K562 (cell line): Measurements from ENCODE around the gene HCAR1.

Source experiments
- ARID2 ChIP-seq: fragments of 450-650 bp; IDR thresholded peaks from 2 replicates; pipeline ENCODE4 v1.6.1; 2017; ENCODE audit warnings: antibody characterized with exemption, mild to moderate bottlenecking
- CCAR2 ChIP-seq: fragments of 200-400 bp; formaldehyde crosslinking; IDR thresholded peaks from 2 replicates; pipeline ENCODE4 v1.6.1; 2017; ENCODE audit warnings: mild to moderate bottlenecking, low read depth, low read length
- CEBPB ChIP-seq: fragments of 450-650 bp; IDR thresholded peaks from 2 replicates; pipeline ENCODE4 v1.6.1; 2016; ENCODE audit warnings: missing genetic modification characterization, missing compliant biosample characterization
- ELF1 ChIP-seq: fragments of 200-800 bp; sonication (Bioruptor generic); IDR thresholded peaks from 2 replicates; pipeline ENCODE4 v1.6.1; 2016; ENCODE audit warnings: missing genetic modification characterization, missing compliant biosample characterization
- EP300 ChIP-seq: IDR thresholded peaks from 2 replicates; pipeline ENCODE4 v1.6.1; 2012; ENCODE audit warnings: low read length, improper control_type of control experiment
- MEIS2 ChIP-seq: fragments of 450-650 bp; IDR thresholded peaks from 2 replicates; pipeline ENCODE4 v1.6.1; 2014; ENCODE audit warnings: mild to moderate bottlenecking; ENCODE audit not compliant: partially characterized antibody
- MYBL2 ChIP-seq, 2 experiments: fragments of 450-650 bp in 1 of 2; sonication (generic) in 1 of 2; formaldehyde crosslinking in 1 of 2; IDR thresholded peaks; 2 replicates each; pipeline versions ENCODE4 v1.6.1 to v1.8.1; 2017 to 2022; ENCODE audit warnings: borderline replicate concordance in 1 of 2, inconsistent platforms in 1 of 2, low read depth in 1 of 2, mild to moderate bottlenecking in 1 of 2, missing genetic modification reagents in 1 of 2, moderate library complexity in 1 of 2
- POLR2A ChIP-seq: fragments of 450-650 bp; conservative IDR thresholded peaks from 2 replicates; pipeline ENCODE4 v1.6.1; 2016
- POLR2AphosphoS5 ChIP-seq: IDR thresholded peaks from 2 replicates; pipeline ENCODE4 v1.6.1; 2011; ENCODE audit warnings: mild to moderate bottlenecking, low read depth, low read length, moderate library complexity; ENCODE audit not compliant: control insufficient read depth, insufficient read depth
- TF ChIP-seq, protein P1 (sequence below), 2 experiments: fragments of 200-800 bp in 1 of 2; sonication (Bioruptor generic) in 1 of 2; sonication (generic) in 1 of 2; formaldehyde crosslinking in 1 of 2; IDR thresholded peaks in 1 of 2; conservative IDR thresholded peaks in 1 of 2; 2 replicates each; pipeline versions ENCODE4 v1.5.0 to v1.6.1; 2016 to 2020; ENCODE audit warnings: missing compliant biosample characterization in 1 of 2, missing genetic modification characterization in 1 of 2, missing genetic modification reagents in 1 of 2
- TF ChIP-seq, protein P2 (sequence below), 3 experiments: IDR thresholded peaks in 2 of 3; conservative IDR thresholded peaks in 1 of 3; 2 replicates each; pipeline ENCODE4 v1.5.1; 2011 to 2012; ENCODE audit warnings: low read length in 3 of 3, mild to moderate bottlenecking in 3 of 3, control low read depth in 2 of 3, improper control_type of control experiment in 1 of 3, inconsistent platforms in 1 of 3, low read depth in 1 of 3, mixed read lengths in 1 of 3, moderate library complexity in 1 of 3; ENCODE audit not compliant: insufficient read depth in 2 of 3
- TF ChIP-seq, protein P3 (sequence below): fragments of 150-350 bp; conservative IDR thresholded peaks from 2 replicates; pipeline ENCODE4 v1.6.1; 2014; ENCODE audit warnings: low read length
- TF ChIP-seq, protein P4 (sequence below): sonication (generic); formaldehyde crosslinking; IDR thresholded peaks from 2 replicates; pipeline ENCODE4 v1.9.0; 2022; ENCODE audit warnings: mild to moderate bottlenecking, missing genetic modification reagents

- no peak for TF ChIP-seq POLR2A
- no peak for TF ChIP-seq POLR2AphosphoS5
- TF ChIP-seq, protein P1, sequence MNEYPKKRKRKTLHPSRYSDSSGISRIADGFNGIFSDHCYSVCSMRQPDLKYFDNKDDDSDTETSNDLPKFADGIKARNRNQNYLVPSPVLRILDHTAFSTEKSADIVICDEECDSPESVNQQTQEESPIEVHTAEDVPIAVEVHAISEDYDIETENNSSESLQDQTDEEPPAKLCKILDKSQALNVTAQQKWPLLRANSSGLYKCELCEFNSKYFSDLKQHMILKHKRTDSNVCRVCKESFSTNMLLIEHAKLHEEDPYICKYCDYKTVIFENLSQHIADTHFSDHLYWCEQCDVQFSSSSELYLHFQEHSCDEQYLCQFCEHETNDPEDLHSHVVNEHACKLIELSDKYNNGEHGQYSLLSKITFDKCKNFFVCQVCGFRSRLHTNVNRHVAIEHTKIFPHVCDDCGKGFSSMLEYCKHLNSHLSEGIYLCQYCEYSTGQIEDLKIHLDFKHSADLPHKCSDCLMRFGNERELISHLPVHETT (CRISPR knock-in tag; conservative IDR thresholded peaks at IDR 0.05 in 1 of 2, IDR thresholded peaks at IDR 0.05 in 1 of 2), result no peak
- no peak for TF ChIP-seq CEBPB (tag)
- TF ChIP-seq CCAR2, result no peak
- TF ChIP-seq ELF1 (tag), result no peak
- no peak for TF ChIP-seq ARID2
- no peak for TF ChIP-seq MYBL2 (IDR thresholded peaks at IDR 0.05; ENCODE audit: low read depth)
- TF ChIP-seq MYBL2 (CRISPR knock-in tag; IDR thresholded peaks at IDR 0.05; ENCODE audit: borderline replicate concordance), result no peak
- TF ChIP-seq, protein P2, sequence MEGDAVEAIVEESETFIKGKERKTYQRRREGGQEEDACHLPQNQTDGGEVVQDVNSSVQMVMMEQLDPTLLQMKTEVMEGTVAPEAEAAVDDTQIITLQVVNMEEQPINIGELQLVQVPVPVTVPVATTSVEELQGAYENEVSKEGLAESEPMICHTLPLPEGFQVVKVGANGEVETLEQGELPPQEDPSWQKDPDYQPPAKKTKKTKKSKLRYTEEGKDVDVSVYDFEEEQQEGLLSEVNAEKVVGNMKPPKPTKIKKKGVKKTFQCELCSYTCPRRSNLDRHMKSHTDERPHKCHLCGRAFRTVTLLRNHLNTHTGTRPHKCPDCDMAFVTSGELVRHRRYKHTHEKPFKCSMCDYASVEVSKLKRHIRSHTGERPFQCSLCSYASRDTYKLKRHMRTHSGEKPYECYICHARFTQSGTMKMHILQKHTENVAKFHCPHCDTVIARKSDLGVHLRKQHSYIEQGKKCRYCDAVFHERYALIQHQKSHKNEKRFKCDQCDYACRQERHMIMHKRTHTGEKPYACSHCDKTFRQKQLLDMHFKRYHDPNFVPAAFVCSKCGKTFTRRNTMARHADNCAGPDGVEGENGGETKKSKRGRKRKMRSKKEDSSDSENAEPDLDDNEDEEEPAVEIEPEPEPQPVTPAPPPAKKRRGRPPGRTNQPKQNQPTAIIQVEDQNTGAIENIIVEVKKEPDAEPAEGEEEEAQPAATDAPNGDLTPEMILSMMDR (IDR thresholded peaks at IDR 0.05 in 2 of 3, conservative IDR thresholded peaks at IDR 0.05 in 1 of 3; ENCODE audit: insufficient read depth in 2 of 3, low read depth in 1 of 3, low read length in 3 of 3), result no peak
- TF ChIP-seq, protein P3, sequence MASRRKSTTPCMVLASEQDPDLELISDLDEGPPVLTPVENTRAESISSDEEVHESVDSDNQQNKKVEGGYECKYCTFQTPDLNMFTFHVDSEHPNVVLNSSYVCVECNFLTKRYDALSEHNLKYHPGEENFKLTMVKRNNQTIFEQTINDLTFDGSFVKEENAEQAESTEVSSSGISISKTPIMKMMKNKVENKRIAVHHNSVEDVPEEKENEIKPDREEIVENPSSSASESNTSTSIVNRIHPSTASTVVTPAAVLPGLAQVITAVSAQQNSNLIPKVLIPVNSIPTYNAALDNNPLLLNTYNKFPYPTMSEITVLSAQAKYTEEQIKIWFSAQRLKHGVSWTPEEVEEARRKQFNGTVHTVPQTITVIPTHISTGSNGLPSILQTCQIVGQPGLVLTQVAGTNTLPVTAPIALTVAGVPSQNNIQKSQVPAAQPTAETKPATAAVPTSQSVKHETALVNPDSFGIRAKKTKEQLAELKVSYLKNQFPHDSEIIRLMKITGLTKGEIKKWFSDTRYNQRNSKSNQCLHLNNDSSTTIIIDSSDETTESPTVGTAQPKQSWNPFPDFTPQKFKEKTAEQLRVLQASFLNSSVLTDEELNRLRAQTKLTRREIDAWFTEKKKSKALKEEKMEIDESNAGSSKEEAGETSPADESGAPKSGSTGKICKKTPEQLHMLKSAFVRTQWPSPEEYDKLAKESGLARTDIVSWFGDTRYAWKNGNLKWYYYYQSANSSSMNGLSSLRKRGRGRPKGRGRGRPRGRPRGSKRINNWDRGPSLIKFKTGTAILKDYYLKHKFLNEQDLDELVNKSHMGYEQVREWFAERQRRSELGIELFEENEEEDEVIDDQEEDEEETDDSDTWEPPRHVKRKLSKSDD, result no peak
- TF ChIP-seq MEIS2, result no peak
- TF ChIP-seq, protein P4, sequence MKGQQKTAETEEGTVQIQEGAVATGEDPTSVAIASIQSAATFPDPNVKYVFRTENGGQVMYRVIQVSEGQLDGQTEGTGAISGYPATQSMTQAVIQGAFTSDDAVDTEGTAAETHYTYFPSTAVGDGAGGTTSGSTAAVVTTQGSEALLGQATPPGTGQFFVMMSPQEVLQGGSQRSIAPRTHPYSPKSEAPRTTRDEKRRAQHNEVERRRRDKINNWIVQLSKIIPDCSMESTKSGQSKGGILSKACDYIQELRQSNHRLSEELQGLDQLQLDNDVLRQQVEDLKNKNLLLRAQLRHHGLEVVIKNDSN (CRISPR knock-in tag), result no peak
- TF ChIP-seq EP300, result no peak
Measured at GRCh38 chr12:122721057-122721545, 9.5 kb downstream of the HCAR1 start.
